Tibial artery (tissue), 4 donors: ENCODE measurements around the gene PFDN4.
A peak's percentile ranks its signal among the peaks of the same experiment; 100 is the strongest.

Experiments
- DNase-seq, 2 donors: peaks; one replicate each; pipeline ENCODE4 v3.0.0-alpha.2; 2019
- H3K27ac ChIP-seq, 2 donors: fragments of 200-600 bp; sonication (generic) in 1 of 2; 1 replicate in 1 of 2; 2 replicates in 1 of 2; pipeline ENCODE4 v1.5.1; 2018 to 2019; ENCODE audit warnings: mild to moderate bottlenecking in 1 of 2
- H3K27me3 ChIP-seq, 2 donors: fragments of 200-600 bp; sonication (generic) in 1 of 2; one replicate each; pipeline versions ENCODE4 v1.5.1 to v1.6.0; 2016 to 2019
- H3K36me3 ChIP-seq, 3 donors: fragments of 200-600 bp; sonication (generic) in 2 of 3; one replicate each; pipeline ENCODE4 v1.5.1; 2016 to 2019; ENCODE audit warnings: mild to moderate bottlenecking in 2 of 3
- H3K4me1 ChIP-seq, 4 donors: fragments of 200-600 bp; sonication (generic) in 2 of 4; 1 replicate in 3 of 4; 2 replicates in 1 of 4; pipeline ENCODE4 v1.5.1; 2016 to 2019
- H3K4me3 ChIP-seq, 2 donors: fragments of 200-600 bp; sonication (generic) in 1 of 2; 1 replicate in 1 of 2; 2 replicates in 1 of 2; pipeline ENCODE4 v1.5.1; 2018 to 2019; ENCODE audit warnings: mild to moderate bottlenecking in 2 of 2
- H3K9me3 ChIP-seq, 3 donors: fragments of 200-600 bp; sonication (generic) in 1 of 3; one replicate each; pipeline ENCODE4 v1.5.1; 2016 to 2019
- intact Hi-C: fragments of 100-400 bp; cut with DNase I; formaldehyde crosslinking; loops from one replicate; pipeline ENCODE4 v1.15.0; 2023; ENCODE audit warnings: low total_unique reads
- TF ChIP-seq, protein P1 (sequence below), 2 experiments: fragments of 200-600 bp in 1 of 2; fragments of 450-650 bp in 1 of 2; IDR thresholded peaks; one replicate each; pipeline ENCODE4 v1.5.1; 2017 to 2019; ENCODE audit warnings: antibody characterized with exemption in 2 of 2, mild to moderate bottlenecking in 1 of 2, moderate library complexity in 1 of 2

PFDN4 gene

DNA sequence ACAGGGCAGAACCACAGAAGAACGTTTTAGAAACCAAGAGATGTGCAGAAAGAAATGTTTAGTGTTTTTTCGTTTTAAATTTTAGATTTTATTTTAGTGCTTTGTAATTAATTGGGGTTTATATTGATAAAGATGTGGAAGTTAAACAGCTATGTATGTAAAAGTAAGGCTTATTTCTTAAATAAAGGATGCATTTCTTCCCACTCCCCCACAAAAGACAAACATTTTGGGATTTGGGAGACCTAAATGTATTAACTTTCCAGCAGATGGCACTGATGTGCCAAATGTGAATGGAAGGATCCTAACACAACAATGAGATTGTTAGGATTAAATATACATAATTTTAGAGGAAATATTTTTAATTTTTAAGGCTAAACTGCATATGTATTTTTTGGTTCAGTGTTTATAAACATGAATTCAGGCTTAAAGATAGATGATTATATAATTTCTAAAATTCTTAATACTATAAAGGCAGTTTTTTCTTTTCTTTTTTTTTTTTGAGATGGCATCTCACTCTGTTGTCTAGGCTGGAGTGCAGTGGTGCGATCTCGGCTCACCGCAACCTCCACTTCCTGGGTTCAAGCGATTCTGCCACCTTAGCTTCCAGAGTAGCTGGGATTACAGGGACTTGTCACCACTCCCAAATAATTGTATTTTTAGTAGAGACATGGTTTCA, 12.0 kb downstream of the PFDN4 start:
- H3K27ac ChIP-seq: no peak overlapping the region
- intact Hi-C loops: no loop called here
- H3K36me3 ChIP-seq: peaks cover 6 to 23% (median 9%) of the 10 kb centered on the region in 3 donors
- no peaks in the 10 kb centered on the region for H3K27me3 ChIP-seq
- no peaks in the 10 kb centered on the region for H3K9me3 ChIP-seq
- peaks cover 0 to 13% (median 8%) of the 10 kb centered on the region in 4 donors for H3K4me1 ChIP-seq
- DNase-seq: no peak
- TF ChIP-seq, protein P1, sequence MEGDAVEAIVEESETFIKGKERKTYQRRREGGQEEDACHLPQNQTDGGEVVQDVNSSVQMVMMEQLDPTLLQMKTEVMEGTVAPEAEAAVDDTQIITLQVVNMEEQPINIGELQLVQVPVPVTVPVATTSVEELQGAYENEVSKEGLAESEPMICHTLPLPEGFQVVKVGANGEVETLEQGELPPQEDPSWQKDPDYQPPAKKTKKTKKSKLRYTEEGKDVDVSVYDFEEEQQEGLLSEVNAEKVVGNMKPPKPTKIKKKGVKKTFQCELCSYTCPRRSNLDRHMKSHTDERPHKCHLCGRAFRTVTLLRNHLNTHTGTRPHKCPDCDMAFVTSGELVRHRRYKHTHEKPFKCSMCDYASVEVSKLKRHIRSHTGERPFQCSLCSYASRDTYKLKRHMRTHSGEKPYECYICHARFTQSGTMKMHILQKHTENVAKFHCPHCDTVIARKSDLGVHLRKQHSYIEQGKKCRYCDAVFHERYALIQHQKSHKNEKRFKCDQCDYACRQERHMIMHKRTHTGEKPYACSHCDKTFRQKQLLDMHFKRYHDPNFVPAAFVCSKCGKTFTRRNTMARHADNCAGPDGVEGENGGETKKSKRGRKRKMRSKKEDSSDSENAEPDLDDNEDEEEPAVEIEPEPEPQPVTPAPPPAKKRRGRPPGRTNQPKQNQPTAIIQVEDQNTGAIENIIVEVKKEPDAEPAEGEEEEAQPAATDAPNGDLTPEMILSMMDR (IDR thresholded peaks at IDR 0.05): peak; percentile 32 to 36
- no peak overlapping the region for H3K4me3 ChIP-seq

- intact Hi-C loops: no loop called here
Observed at GRCh38 chr20:54220722-54221121, 12.8 kb downstream of the PFDN4 start.

GRCh38 chr20:54221353-54221752, 13.5 kb downstream of the PFDN4 start:
- TF ChIP-seq, protein P1 (IDR thresholded peaks at IDR 0.05): no peak
- no peaks in the 10 kb centered on the region for H3K9me3 ChIP-seq
- intact Hi-C loops: no loop called here
- H3K27me3 ChIP-seq: no peaks in the 10 kb centered on the region
- H3K27ac ChIP-seq: no peak overlapping the region
- no peak for DNase-seq
- peaks cover 6 to 22% (median 6%) of the 10 kb centered on the region in 3 donors for H3K36me3 ChIP-seq
- H3K4me1 ChIP-seq: peaks cover 0 to 13% (median 8%) of the 10 kb centered on the region in 4 donors
- H3K4me3 ChIP-seq: no peak overlapping the region

More at GRCh38 chr20:54220722-54221121, 12.8 kb downstream of the PFDN4 start:
- Histone ChIP-seq H3K9me3 (no peaks in the 10 kb centered on the region), H3K4me1 (peaks cover 0 to 13% (median 8%) of the 10 kb centered on the region in 4 donors), H3K36me3 (peaks cover 6 to 22% (median 9%) of the 10 kb centered on the region in 3 donors), H3K4me3 (no peak overlapping the region), H3K27me3 (no peaks in the 10 kb centered on the region), H3K27ac (no peak overlapping the region)
- DNase-seq: no peak
- TF ChIP-seq, protein P1 (IDR thresholded peaks at IDR 0.05): no peak

- Histone ChIP-seq H3K27me3 (no peaks in the 10 kb centered on the region), H3K27ac (no peak overlapping the region), H3K9me3 (no peaks in the 10 kb centered on the region), H3K4me1 (peaks cover 0 to 13% (median 8%) of the 10 kb centered on the region in 4 donors), H3K4me3 (no peak overlapping the region), H3K36me3 (peaks cover 0 to 14% (median under 1%) of the 10 kb centered on the region in 3 donors)
- DNase-seq: no peak
- intact Hi-C loops: no loop called here
- TF ChIP-seq, protein P1 (IDR thresholded peaks at IDR 0.05): no peak
Observed at GRCh38 chr20:54221996-54222890, 14.4 kb downstream of the PFDN4 start.

DNA sequence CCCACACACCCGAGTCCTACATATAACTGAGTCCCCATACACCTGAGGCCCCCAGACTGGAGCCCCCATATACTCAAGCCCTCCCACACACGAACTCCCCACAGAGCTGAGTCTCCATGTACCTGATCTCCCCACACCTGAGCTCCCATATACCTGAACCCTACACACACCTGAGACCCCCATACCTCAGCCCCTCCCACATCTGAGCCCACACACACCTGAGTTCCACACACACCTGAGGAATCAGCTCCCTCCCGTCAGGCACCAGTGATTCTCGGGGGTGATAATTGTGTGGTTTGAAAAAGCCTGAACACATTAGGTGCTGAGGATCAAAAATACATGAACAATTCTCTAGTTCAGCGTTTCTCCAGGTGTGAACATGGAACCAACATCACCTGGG, 15.4 kb downstream of the PFDN4 start:
- Histone ChIP-seq H3K36me3 (peaks cover 0 to 8% (median 0%) of the 10 kb centered on the region in 3 donors), H3K4me3 (no peak overlapping the region), H3K9me3 (no peaks in the 10 kb centered on the region), H3K4me1 (peaks cover 0 to 13% (median 8%) of the 10 kb centered on the region in 4 donors), H3K27ac (no peak overlapping the region), H3K27me3 (no peaks in the 10 kb centered on the region)
- no peak for DNase-seq
- intact Hi-C loops: no loop called here
- TF ChIP-seq, protein P1 (IDR thresholded peaks at IDR 0.05): no peak
